ENCODE results near the gene ZNF439. TPM values are rescaled to one million over a fixed set of nuclear protein-coding genes. Genes with fewer than 3 reads are reported as not detected.
"Not testable (repeated sequence)": the region's sequence is repeated elsewhere in the genome, so short reads cannot be mapped to it uniquely, and the experiment has no call there.

ZNF439 gene
- total RNA-seq, 1 donor from 2014 or later: 0.53 TPM

GRCh38 chr19:11861301-11861700 lies 12.8 kb downstream of the ZNF439 start:
- no peak overlapping the region for H3K4me3 ChIP-seq (ENCODE audit: low read depth, low read length)
- FAIRE-seq (no peak), DNase-seq (ENCODE audit: low read depth) (no peak)
- TF ChIP-seq, protein P1, sequence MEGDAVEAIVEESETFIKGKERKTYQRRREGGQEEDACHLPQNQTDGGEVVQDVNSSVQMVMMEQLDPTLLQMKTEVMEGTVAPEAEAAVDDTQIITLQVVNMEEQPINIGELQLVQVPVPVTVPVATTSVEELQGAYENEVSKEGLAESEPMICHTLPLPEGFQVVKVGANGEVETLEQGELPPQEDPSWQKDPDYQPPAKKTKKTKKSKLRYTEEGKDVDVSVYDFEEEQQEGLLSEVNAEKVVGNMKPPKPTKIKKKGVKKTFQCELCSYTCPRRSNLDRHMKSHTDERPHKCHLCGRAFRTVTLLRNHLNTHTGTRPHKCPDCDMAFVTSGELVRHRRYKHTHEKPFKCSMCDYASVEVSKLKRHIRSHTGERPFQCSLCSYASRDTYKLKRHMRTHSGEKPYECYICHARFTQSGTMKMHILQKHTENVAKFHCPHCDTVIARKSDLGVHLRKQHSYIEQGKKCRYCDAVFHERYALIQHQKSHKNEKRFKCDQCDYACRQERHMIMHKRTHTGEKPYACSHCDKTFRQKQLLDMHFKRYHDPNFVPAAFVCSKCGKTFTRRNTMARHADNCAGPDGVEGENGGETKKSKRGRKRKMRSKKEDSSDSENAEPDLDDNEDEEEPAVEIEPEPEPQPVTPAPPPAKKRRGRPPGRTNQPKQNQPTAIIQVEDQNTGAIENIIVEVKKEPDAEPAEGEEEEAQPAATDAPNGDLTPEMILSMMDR (IDR thresholded peaks at IDR 0.05; ENCODE audit: insufficient read depth, low read length, severe bottlenecking): no peak
- no peaks in the 10 kb centered on the region for H3K36me3 ChIP-seq (ENCODE audit: control insufficient read depth, insufficient read depth, low read length)
- no peaks in the 10 kb centered on the region for H3K27me3 ChIP-seq (ENCODE audit: control insufficient read depth, insufficient read depth, low read length)

DNA sequence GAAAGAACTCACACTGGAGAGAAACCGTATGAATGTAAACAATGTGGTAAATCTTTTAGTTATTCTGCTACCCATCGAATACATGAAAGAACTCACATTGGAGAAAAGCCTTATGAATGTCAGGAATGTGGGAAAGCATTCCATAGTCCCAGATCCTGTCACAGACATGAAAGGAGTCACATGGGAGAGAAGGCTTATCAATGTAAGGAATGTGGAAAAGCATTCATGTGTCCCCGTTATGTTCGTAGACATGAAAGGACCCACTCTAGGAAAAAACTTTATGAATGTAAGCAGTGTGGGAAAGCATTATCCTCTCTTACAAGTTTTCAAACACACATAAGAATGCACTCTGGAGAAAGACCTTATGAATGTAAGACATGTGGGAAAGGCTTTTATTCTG lies 19.2 kb downstream of the ZNF439 start:
- FAIRE-seq; DNase-seq (ENCODE audit: low read depth); H3K36me3 ChIP-seq (ENCODE audit: control insufficient read depth, insufficient read depth, low read length); H3K4me3 ChIP-seq (ENCODE audit: low read depth, low read length); H3K27me3 ChIP-seq (ENCODE audit: control insufficient read depth, insufficient read depth, low read length): not testable (repeated sequence)

DNA sequence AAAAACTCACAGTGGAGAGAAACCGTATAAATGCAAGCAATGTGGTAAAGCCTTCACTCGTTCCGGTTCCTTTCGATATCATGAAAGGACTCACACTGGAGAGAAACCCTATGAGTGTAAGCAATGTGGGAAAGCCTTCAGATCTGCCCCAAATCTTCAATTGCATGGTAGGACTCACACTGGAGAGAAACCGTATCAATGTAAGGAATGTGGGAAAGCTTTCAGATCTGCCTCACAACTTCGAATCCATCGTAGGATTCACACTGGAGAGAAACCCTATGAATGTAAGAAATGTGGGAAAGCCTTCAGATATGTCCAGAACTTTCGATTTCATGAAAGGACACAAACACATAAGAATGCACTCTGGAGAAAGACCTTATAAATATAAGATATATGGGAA lies 19.7 kb downstream of the ZNF439 start:
- no peaks in the 10 kb centered on the region for H3K27me3 ChIP-seq (ENCODE audit: control insufficient read depth, insufficient read depth, low read length)
- peaks cover 1% of the 10 kb centered on the region for H3K36me3 ChIP-seq (ENCODE audit: control insufficient read depth, insufficient read depth, low read length)
- no peak overlapping the region for H3K4me3 ChIP-seq (ENCODE audit: low read depth, low read length)
- DNase-seq (ENCODE audit: low read depth) (no peak), FAIRE-seq (no peak)
- TF ChIP-seq, protein P1 (IDR thresholded peaks at IDR 0.05; ENCODE audit: insufficient read depth, low read length, severe bottlenecking): no peak

GRCh38 chr19:11872624-11873023 lies 24.1 kb downstream of the ZNF439 start:
- no peak overlapping the region for H3K4me3 ChIP-seq (ENCODE audit: low read depth, low read length)
- FAIRE-seq: no peak
- TF ChIP-seq, protein P1 (IDR thresholded peaks at IDR 0.05; ENCODE audit: insufficient read depth, low read length, severe bottlenecking): no peak
- no peaks in the 10 kb centered on the region for H3K36me3 ChIP-seq (ENCODE audit: control insufficient read depth, insufficient read depth, low read length)
- no peaks in the 10 kb centered on the region for H3K27me3 ChIP-seq (ENCODE audit: control insufficient read depth, insufficient read depth, low read length)
- DNase-seq (ENCODE audit: low read depth): no peak

DNA sequence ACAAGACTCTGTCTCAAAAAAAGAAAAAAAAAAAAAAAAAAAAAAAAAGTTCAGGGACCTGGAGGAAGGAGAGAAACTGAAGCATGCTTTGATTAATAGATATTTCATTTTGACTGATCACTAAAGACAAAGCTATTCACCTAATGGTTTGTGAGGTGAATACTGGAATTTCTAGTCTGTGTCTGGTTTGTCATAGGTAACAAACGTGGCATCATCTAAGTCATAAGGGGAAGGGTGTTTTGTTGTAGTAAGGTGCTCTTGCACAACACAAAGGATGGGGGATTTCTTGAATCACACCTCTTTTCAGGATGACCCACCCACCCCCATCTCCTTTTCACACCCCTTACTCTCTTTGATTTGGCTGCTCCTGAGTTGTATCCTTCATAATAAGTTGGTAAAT lies 25.2 kb downstream of the ZNF439 start:
- Histone ChIP-seq H3K4me3 (ENCODE audit: low read depth, low read length) (no peak overlapping the region), H3K27me3 (ENCODE audit: control insufficient read depth, insufficient read depth, low read length) (no peaks in the 10 kb centered on the region), H3K36me3 (ENCODE audit: control insufficient read depth, insufficient read depth, low read length) (no peaks in the 10 kb centered on the region)
- DNase-seq (ENCODE audit: low read depth) (no peak), FAIRE-seq (no peak)
- TF ChIP-seq, protein P1 (IDR thresholded peaks at IDR 0.05; ENCODE audit: insufficient read depth, low read length, severe bottlenecking): no peak

GRCh38 chr19:11879687-11880266 lies 31.3 kb downstream of the ZNF439 start:
- not testable (repeated sequence) for H3K36me3 ChIP-seq (ENCODE audit: control insufficient read depth, insufficient read depth, low read length); H3K27me3 ChIP-seq (ENCODE audit: control insufficient read depth, insufficient read depth, low read length); FAIRE-seq; H3K4me3 ChIP-seq (ENCODE audit: low read depth, low read length); DNase-seq (ENCODE audit: low read depth)

GRCh38 chr19:11880598-11880997 lies 32.1 kb downstream of the ZNF439 start:
- TF ChIP-seq, protein P1 (IDR thresholded peaks at IDR 0.05; ENCODE audit: insufficient read depth, low read length, severe bottlenecking): no peak
- Histone ChIP-seq H3K36me3 (ENCODE audit: control insufficient read depth, insufficient read depth, low read length) (no peaks in the 10 kb centered on the region), H3K4me3 (ENCODE audit: low read depth, low read length) (no peak overlapping the region), H3K27me3 (ENCODE audit: control insufficient read depth, insufficient read depth, low read length) (no peaks in the 10 kb centered on the region)
- no peak for FAIRE-seq
- DNase-seq (ENCODE audit: low read depth): no peak
